Measurements from ENCODE around the gene RNLS. TPM values are rescaled to one million over a fixed set of nuclear protein-coding genes. Genes with fewer than 3 reads are reported as not detected.

Gene RNLS
- total and polyA plus RNA-seq, 2 of the 4 experiments (the other 2 are of a cell fraction): 4.5 to 7.0 TPM

DNA sequence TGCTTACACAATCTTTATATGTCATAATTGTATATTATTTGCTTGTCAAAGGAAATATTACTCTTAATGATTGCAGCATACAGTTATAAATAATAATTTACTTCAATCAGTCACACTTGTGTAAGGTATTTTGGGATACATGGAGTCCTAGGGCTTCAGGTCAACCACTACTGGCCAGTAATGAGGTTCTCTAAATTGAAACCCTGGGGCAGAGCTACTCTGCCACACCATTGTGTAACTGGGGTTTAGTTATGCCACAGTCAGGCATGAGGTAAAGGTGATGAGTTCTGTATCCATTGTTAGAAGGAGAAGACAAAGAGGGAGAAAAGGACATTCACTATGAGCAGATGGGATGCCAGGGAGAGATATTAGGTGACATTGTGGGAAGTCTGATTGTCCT, 117.4 kb downstream of the RNLS start:
- no peaks in the 10 kb centered on the region for H3K36me3 ChIP-seq (ENCODE audit: control insufficient read depth, insufficient read depth, low read length)
- H4K5ac ChIP-seq (ENCODE audit: low read depth, low read length): no peak overlapping the region
- H3K27ac ChIP-seq (ENCODE audit: insufficient read depth, low read length): no peak overlapping the region
- dilution Hi-C loops (cut with HindIII; ENCODE audit: low sequenced_read_pairs, unreplicated experiment): no loop called here
- no peak overlapping the region for H4K91ac ChIP-seq (ENCODE audit: insufficient read depth, low read depth, low read length)
- H2BK120ac ChIP-seq (ENCODE audit: low read depth, low read length): no peak overlapping the region
- H3K4me2 ChIP-seq (ENCODE audit: low read depth, low read length): no peak overlapping the region
- no peak overlapping the region for H2BK5ac ChIP-seq (ENCODE audit: low read depth, low read length, poor library complexity, severe bottlenecking)
- H3K9me3 ChIP-seq (ENCODE audit: control insufficient read depth, insufficient read depth, low read length): no peaks in the 10 kb centered on the region
- CTCF ChIA-PET: interaction anchor here (0.6 kb wide), 1 partner anchor 21 kb away, joined by 3 read pairs; no protein-coding TSS in a partner anchor
- BruUV-seq (replicated peaks): no TSS peak
- H2BK15ac ChIP-seq (ENCODE audit: low read depth, low read length): no peak overlapping the region
- no peak overlapping the region for H3K4ac ChIP-seq (ENCODE audit: low read depth, low read length)
- intact Hi-C loops (cut with micrococcal nuclease): no loop called here
- peaks cover 1% of the 10 kb centered on the region; the same call in 1 of the 2 replicates for H3K4me1 ChIP-seq (ENCODE audit: control insufficient read depth, insufficient read depth, low read length)
- no peak overlapping the region for H2AK5ac ChIP-seq (ENCODE audit: low read depth, low read length)
- ATAC-seq (ENCODE audit: low read depth) (no peak), DNase-seq (no peak)
- H3K23ac ChIP-seq (ENCODE audit: low read depth, low read length): no peak overlapping the region
- H4K20me1 ChIP-seq (ENCODE audit: insufficient read depth, low read length): no peaks in the 10 kb centered on the region
- TF ChIP-seq FOS (IDR thresholded peaks at IDR 0.05; ENCODE audit: low read depth, low read length) (no peak), CHD1 (IDR thresholded peaks at IDR 0.05; ENCODE audit: low read depth, low read length) (no peak), MAZ (IDR thresholded peaks at IDR 0.05; ENCODE audit: borderline replicate concordance, low read depth, low read length) (no peak), RAD21 (IDR thresholded peaks at IDR 0.05; ENCODE audit: low read length) (no peak), POLR2A (IDR thresholded peaks at IDR 0.05; ENCODE audit: low read depth, low read length) (no peak), BHLHE40 (IDR thresholded peaks at IDR 0.05; ENCODE audit: low read depth, low read length) (no peak), CEBPB (IDR thresholded peaks at IDR 0.05; ENCODE audit: low read depth, low read length) (no peak), RFX5 (IDR thresholded peaks at IDR 0.05; ENCODE audit: low read depth, low read length) (no peak), MXI1 (IDR thresholded peaks at IDR 0.05; ENCODE audit: borderline replicate concordance, low read depth, low read length) (no peak), RCOR1 (IDR thresholded peaks at IDR 0.05; ENCODE audit: insufficient replicate concordance, low read length) (no peak), MAFK (IDR thresholded peaks at IDR 0.05; ENCODE audit: low read depth, low read length) (no peak), SMC3 (IDR thresholded peaks at IDR 0.05; ENCODE audit: low read depth, low read length) (no peak), NFE2L2 (IDR thresholded peaks at IDR 0.05; ENCODE audit: low read depth, low read length) (no peak)
- TF ChIP-seq, protein P1, sequence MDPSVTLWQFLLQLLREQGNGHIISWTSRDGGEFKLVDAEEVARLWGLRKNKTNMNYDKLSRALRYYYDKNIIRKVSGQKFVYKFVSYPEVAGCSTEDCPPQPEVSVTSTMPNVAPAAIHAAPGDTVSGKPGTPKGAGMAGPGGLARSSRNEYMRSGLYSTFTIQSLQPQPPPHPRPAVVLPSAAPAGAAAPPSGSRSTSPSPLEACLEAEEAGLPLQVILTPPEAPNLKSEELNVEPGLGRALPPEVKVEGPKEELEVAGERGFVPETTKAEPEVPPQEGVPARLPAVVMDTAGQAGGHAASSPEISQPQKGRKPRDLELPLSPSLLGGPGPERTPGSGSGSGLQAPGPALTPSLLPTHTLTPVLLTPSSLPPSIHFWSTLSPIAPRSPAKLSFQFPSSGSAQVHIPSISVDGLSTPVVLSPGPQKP (IDR thresholded peaks at IDR 0.05; ENCODE audit: borderline replicate concordance, low read depth, low read length): no peak
- TF ChIP-seq, protein P2, sequence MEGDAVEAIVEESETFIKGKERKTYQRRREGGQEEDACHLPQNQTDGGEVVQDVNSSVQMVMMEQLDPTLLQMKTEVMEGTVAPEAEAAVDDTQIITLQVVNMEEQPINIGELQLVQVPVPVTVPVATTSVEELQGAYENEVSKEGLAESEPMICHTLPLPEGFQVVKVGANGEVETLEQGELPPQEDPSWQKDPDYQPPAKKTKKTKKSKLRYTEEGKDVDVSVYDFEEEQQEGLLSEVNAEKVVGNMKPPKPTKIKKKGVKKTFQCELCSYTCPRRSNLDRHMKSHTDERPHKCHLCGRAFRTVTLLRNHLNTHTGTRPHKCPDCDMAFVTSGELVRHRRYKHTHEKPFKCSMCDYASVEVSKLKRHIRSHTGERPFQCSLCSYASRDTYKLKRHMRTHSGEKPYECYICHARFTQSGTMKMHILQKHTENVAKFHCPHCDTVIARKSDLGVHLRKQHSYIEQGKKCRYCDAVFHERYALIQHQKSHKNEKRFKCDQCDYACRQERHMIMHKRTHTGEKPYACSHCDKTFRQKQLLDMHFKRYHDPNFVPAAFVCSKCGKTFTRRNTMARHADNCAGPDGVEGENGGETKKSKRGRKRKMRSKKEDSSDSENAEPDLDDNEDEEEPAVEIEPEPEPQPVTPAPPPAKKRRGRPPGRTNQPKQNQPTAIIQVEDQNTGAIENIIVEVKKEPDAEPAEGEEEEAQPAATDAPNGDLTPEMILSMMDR (conservative IDR thresholded peaks at IDR 0.05; ENCODE audit: low read depth, low read length): no peak
- TF ChIP-seq, protein P3, sequence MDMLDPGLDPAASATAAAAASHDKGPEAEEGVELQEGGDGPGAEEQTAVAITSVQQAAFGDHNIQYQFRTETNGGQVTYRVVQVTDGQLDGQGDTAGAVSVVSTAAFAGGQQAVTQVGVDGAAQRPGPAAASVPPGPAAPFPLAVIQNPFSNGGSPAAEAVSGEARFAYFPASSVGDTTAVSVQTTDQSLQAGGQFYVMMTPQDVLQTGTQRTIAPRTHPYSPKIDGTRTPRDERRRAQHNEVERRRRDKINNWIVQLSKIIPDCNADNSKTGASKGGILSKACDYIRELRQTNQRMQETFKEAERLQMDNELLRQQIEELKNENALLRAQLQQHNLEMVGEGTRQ (IDR thresholded peaks at IDR 0.05; ENCODE audit: low read depth, low read length): no peak
- H3K4me3 ChIP-seq (ENCODE audit: insufficient read depth, low read depth, low read length): no peak overlapping the region
- no peak overlapping the region for H3K56ac ChIP-seq (ENCODE audit: extremely low read depth, insufficient read depth, low read length)
- no peak overlapping the region for H2BK20ac ChIP-seq (ENCODE audit: low read depth, low read length)
- no peaks in the 10 kb centered on the region for H3K79me1 ChIP-seq (ENCODE audit: low read depth in 1 of 2, low read length in 2 of 2)
- no peak overlapping the region for H3K9ac ChIP-seq (ENCODE audit: low read depth, low read length)
- no peak overlapping the region for H2AK9ac ChIP-seq (replicated peaks; ENCODE audit: low read depth, low read length, poor library complexity)
- no peak overlapping the region for H2AFZ ChIP-seq (replicated peaks; ENCODE audit: low read length, poor library complexity)
- no peak overlapping the region for H3K14ac ChIP-seq (replicated peaks; ENCODE audit: low read depth, low read length)
- H3K18ac ChIP-seq (ENCODE audit: low read depth, low read length): no peak overlapping the region
- POLR2A ChIA-PET (ENCODE audit: unreplicated experiment): no interaction called here
- in situ Hi-C loops (cut with MboI; ENCODE audit: low sequenced_read_pairs): no loop called here
- H4K8ac ChIP-seq (ENCODE audit: low read depth in 2 of 2, low read length in 2 of 2): no peak overlapping the region
- no peaks in the 10 kb centered on the region for H3K9me1 ChIP-seq (ENCODE audit: insufficient read depth, low read length)
- H3K27me3 ChIP-seq (ENCODE audit: control insufficient read depth, insufficient read depth, low read length): peaks cover 5% of the 10 kb centered on the region; the same call in 1 of the 2 replicates

Data from IMR-90 (cell line).